H9 (cell line): Measurements from ENCODE around the gene OSBPL8. TPM values are rescaled to one million over a fixed set of nuclear protein-coding genes. Genes with fewer than 3 reads are reported as not detected.

Experiments used
- DNase-seq: peaks from one replicate; pipeline ENCODE4 v3.0.0-alpha.2; 2017
- H2AFZ ChIP-seq: one replicate; pipeline ENCODE4 v1.6.1; 2013; ENCODE audit warnings: mild to moderate bottlenecking, low read length, control low read depth, moderate library complexity
- H2AK5ac ChIP-seq: 2 replicates; pipeline ENCODE4 v1.6.1; 2013; ENCODE audit warnings: low read length, control low read depth, mixed read lengths; ENCODE audit not compliant: insufficient read length
- H2BK120ac ChIP-seq: one replicate; pipeline ENCODE4 v1.6.1; 2013; ENCODE audit warnings: low read depth, mild to moderate bottlenecking, low read length, control low read depth, inconsistent platforms; ENCODE audit not compliant: poor library complexity, severe bottlenecking
- H2BK12ac ChIP-seq: 2 replicates; pipeline ENCODE4 v1.6.1; 2013; ENCODE audit warnings: low read length, control low read depth, mixed read lengths, low read depth; ENCODE audit not compliant: insufficient read length
- H2BK15ac ChIP-seq: 2 replicates; pipeline ENCODE4 v1.6.1; 2013; ENCODE audit warnings: low read depth, low read length, control low read depth
- H2BK20ac ChIP-seq: one replicate; pipeline ENCODE4 v1.6.1; 2013; ENCODE audit warnings: low read depth, mild to moderate bottlenecking, low read length, control low read depth, inconsistent platforms; ENCODE audit not compliant: poor library complexity, severe bottlenecking
- H2BK5ac ChIP-seq: 2 replicates; pipeline ENCODE4 v1.6.1; 2013; ENCODE audit warnings: low read length, control low read depth, mixed read lengths; ENCODE audit not compliant: insufficient read length
- H3K14ac ChIP-seq: 2 replicates; pipeline ENCODE4 v1.6.1; 2013; ENCODE audit warnings: low read length, control low read depth; ENCODE audit not compliant: insufficient read depth
- H3K18ac ChIP-seq: 2 replicates; pipeline ENCODE4 v1.6.1; 2013; ENCODE audit warnings: low read depth, mild to moderate bottlenecking, mixed read lengths, low read length, control low read depth; ENCODE audit not compliant: insufficient read length
- H3K23ac ChIP-seq: 2 replicates; pipeline ENCODE4 v1.6.1; 2013; ENCODE audit warnings: low read length, control low read depth, mixed read lengths, low read depth; ENCODE audit not compliant: insufficient read length
- H3K23me2 ChIP-seq: 2 replicates; pipeline ENCODE4 v1.6.1; 2013; ENCODE audit warnings: low read depth, mild to moderate bottlenecking, mixed read lengths, low read length, control low read depth; ENCODE audit not compliant: insufficient read length, poor library complexity, severe bottlenecking
- H3K27ac ChIP-seq: 2 replicates; pipeline ENCODE4 v1.5.1; 2013; ENCODE audit warnings: low read length, control low read depth, mixed read lengths, low read depth; ENCODE audit not compliant: insufficient read length
- H3K27me3 ChIP-seq: 2 replicates; pipeline ENCODE4 v1.6.1; 2013; ENCODE audit warnings: low read length, control low read depth, inconsistent platforms; ENCODE audit not compliant: insufficient read depth
- H3K4ac ChIP-seq: 2 replicates; pipeline ENCODE4 v1.6.1; 2013; ENCODE audit warnings: low read depth, mild to moderate bottlenecking, control low read depth, inconsistent platforms, low read length, moderate library complexity
- H3K4me1 ChIP-seq: 2 replicates; pipeline ENCODE4 v1.6.1; 2013; ENCODE audit warnings: low read length, control low read depth, inconsistent platforms; ENCODE audit not compliant: insufficient read depth
- H3K4me2 ChIP-seq: 2 replicates; pipeline ENCODE4 v1.6.1; 2013; ENCODE audit warnings: low read length, control low read depth, mixed read lengths; ENCODE audit not compliant: insufficient read length, insufficient read depth
- H3K56ac ChIP-seq: 2 replicates; pipeline ENCODE4 v1.6.1; 2013; ENCODE audit warnings: low read depth, mild to moderate bottlenecking, mixed read lengths, low read length, control low read depth; ENCODE audit not compliant: insufficient read length
- H3K79me1 ChIP-seq: 2 replicates; pipeline ENCODE4 v1.6.1; 2013; ENCODE audit warnings: low read depth, mild to moderate bottlenecking, moderate library complexity, low read length, control low read depth, inconsistent platforms; ENCODE audit not compliant: insufficient read depth, poor library complexity, severe bottlenecking
- H3K79me2 ChIP-seq: 2 replicates; pipeline ENCODE4 v1.6.1; 2013; ENCODE audit warnings: low read length, control low read depth, inconsistent platforms; ENCODE audit not compliant: insufficient read depth
- H3K9ac ChIP-seq: 2 replicates; pipeline ENCODE4 v1.6.1; 2013; ENCODE audit warnings: low read length, control low read depth, mixed read lengths; ENCODE audit not compliant: insufficient read length; ENCODE audit errors: extremely low read depth
- H3K9me3 ChIP-seq: one replicate; pipeline ENCODE4 v1.6.1; 2013; ENCODE audit warnings: low read depth, low read length, inconsistent platforms; ENCODE audit not compliant: control insufficient read depth
- H3T11ph ChIP-seq: one replicate; pipeline ENCODE4 v1.6.1; 2013; ENCODE audit warnings: mild to moderate bottlenecking, low read length, control low read depth, inconsistent platforms
- H4K20me1 ChIP-seq: one replicate; pipeline ENCODE4 v1.6.1; 2013; ENCODE audit not compliant: control insufficient read depth, insufficient read length, insufficient read depth
- H4K5ac ChIP-seq: 2 replicates; pipeline ENCODE4 v1.6.1; 2013; ENCODE audit warnings: low read depth, mild to moderate bottlenecking, mixed read lengths, low read length, control low read depth; ENCODE audit not compliant: insufficient read length
- H4K8ac ChIP-seq: replicated peaks from 2 replicates; pipeline ENCODE4 v1.6.1; 2013; ENCODE audit warnings: low read length, control low read depth, mixed read lengths, low read depth; ENCODE audit not compliant: insufficient read length
- H4K91ac ChIP-seq: 2 replicates; pipeline ENCODE4 v1.6.1; 2013; ENCODE audit warnings: low read depth, mild to moderate bottlenecking, moderate library complexity, mixed read lengths, low read length, control low read depth; ENCODE audit not compliant: insufficient read length
- H3K27ac Mint-ChIP-seq, 3 experiments: 2 replicates in 2 of 3; 3 replicates in 1 of 3; pipeline ENCODE4 v1.8.0; 2020 to 2021; ENCODE audit warnings: mixed read lengths in 3 of 3, mild to moderate bottlenecking in 1 of 3, moderate library complexity in 1 of 3
- H3K27me3 Mint-ChIP-seq: 2 replicates; pipeline ENCODE4 v1.8.0; 2021; ENCODE audit warnings: low read depth, mild to moderate bottlenecking, moderate library complexity, mixed read lengths
- H3K36me3 Mint-ChIP-seq, 3 experiments: 2 replicates in 2 of 3; 3 replicates in 1 of 3; pipeline ENCODE4 v1.8.0; 2020 to 2021; ENCODE audit warnings: low read depth in 3 of 3, mixed read lengths in 3 of 3; ENCODE audit not compliant: insufficient read depth in 1 of 3
- H3K4me1 Mint-ChIP-seq, 2 experiments: 2 replicates each; pipeline ENCODE4 v1.8.0; 2020; ENCODE audit warnings: mixed read lengths in 2 of 2
- H3K4me3 Mint-ChIP-seq, 2 experiments: 2 replicates in 1 of 2; 3 replicates in 1 of 2; pipeline ENCODE4 v1.8.0; 2020 to 2021; ENCODE audit warnings: mild to moderate bottlenecking in 2 of 2, mixed read lengths in 2 of 2, moderate library complexity in 1 of 2
- H3K9me3 Mint-ChIP-seq, 2 experiments: 2 replicates in 1 of 2; 3 replicates in 1 of 2; pipeline ENCODE4 v1.8.0; 2020; ENCODE audit warnings: mild to moderate bottlenecking in 2 of 2, mixed read lengths in 2 of 2, moderate library complexity in 1 of 2
- WGBS: extraction: QIAGEN DNeasy Blood & Tissue Kit; methylation state at CpG from one replicate; pipeline ENCODE4 v1.1.7; 2013; ENCODE audit warnings: missing lambda C conversion rate, low lambda C conversion rate, mixed read lengths; ENCODE audit not compliant: insufficient read length; ENCODE audit errors: extremely low coverage; 5-methylcytosine and 5-hydroxymethylcytosine counted together
- total RNA-seq: library from RNA; stranded (reverse); gene quantifications from 2 replicates; pipeline ENCODE4 v1.2.1, GENCODE V29; 2021
- TF ChIP-seq, protein P1 (sequence below): fragments of 200-600 bp; sonication (generic); conservative IDR thresholded peaks from 3 replicates; pipeline ENCODE4 v1.8.0; 2021; ENCODE audit warnings: antibody characterized with exemption, mild to moderate bottlenecking

The OSBPL8 gene
- total RNA-seq, 1 experiment from 2014 or later = 61.2 TPM

DNA sequence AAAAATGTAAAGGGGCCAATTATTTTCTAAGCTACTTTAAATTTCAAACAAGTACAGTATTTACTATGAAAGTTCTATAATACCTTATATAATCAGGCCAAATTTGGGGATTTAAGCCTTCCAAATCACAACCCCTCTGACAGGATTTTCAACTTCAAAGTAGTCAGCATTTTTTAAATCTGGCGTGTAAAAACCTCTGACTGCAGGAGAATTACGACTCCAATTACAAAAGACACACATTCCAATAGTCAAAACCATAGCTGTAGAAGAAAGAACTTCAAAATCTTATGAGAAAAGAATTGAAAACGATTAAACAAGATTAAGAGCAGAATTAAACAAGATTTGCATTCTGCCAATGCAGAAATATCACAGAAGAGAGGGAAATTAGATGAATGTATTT is 12.7 kb downstream of the OSBPL8 start:
- Histone ChIP-seq H3T11ph (no peak overlapping the region), H4K20me1 (no peaks in the 10 kb centered on the region), H2BK5ac (no peak overlapping the region), H4K8ac (no peak overlapping the region), H2BK120ac (no peak overlapping the region), H3K4ac (no peak overlapping the region), H2AK5ac (no peak overlapping the region), H4K91ac (no peak overlapping the region), H2AFZ (no peak overlapping the region), H4K5ac (no peak overlapping the region), H2BK15ac (no peak overlapping the region), H3K79me2 (peaks cover 10% of the 10 kb centered on the region; the same call in 1 of the 2 replicates), H3K4me1 (peaks cover 4% of the 10 kb centered on the region; the same call in 1 of the 2 replicates), H3K18ac (no peak overlapping the region), H2BK12ac (no peak overlapping the region), H3K9me3 (no peaks in the 10 kb centered on the region), H3K79me1 (no peaks in the 10 kb centered on the region), H3K23ac (no peak overlapping the region), H3K27ac (no peak overlapping the region), H2BK20ac (no peak overlapping the region), H3K4me2 (no peak overlapping the region), H3K27me3 (no peaks in the 10 kb centered on the region), H3K56ac (no peak overlapping the region), H3K9ac (no peak overlapping the region), H3K14ac (no peak overlapping the region), H3K23me2 (no peaks in the 10 kb centered on the region)
- Mint-ChIP-seq H3K36me3 (no peaks in the 10 kb centered on the region), H3K9me3 (no peaks in the 10 kb centered on the region), H3K4me1 (peaks cover 50 to 70% of the 10 kb centered on the region in 2 experiments), H3K4me3 (no peak overlapping the region), H3K27me3 (no peaks in the 10 kb centered on the region), H3K27ac (peak overlapping the region in 2 of 3 experiments; percentile 5 to 93; a peak in 3 of 7 replicates)
- no peak for DNase-seq
- WGBS = no CpG with 5 or more reads among the region's 3 CpGs
- TF ChIP-seq, protein P1, sequence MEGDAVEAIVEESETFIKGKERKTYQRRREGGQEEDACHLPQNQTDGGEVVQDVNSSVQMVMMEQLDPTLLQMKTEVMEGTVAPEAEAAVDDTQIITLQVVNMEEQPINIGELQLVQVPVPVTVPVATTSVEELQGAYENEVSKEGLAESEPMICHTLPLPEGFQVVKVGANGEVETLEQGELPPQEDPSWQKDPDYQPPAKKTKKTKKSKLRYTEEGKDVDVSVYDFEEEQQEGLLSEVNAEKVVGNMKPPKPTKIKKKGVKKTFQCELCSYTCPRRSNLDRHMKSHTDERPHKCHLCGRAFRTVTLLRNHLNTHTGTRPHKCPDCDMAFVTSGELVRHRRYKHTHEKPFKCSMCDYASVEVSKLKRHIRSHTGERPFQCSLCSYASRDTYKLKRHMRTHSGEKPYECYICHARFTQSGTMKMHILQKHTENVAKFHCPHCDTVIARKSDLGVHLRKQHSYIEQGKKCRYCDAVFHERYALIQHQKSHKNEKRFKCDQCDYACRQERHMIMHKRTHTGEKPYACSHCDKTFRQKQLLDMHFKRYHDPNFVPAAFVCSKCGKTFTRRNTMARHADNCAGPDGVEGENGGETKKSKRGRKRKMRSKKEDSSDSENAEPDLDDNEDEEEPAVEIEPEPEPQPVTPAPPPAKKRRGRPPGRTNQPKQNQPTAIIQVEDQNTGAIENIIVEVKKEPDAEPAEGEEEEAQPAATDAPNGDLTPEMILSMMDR = no peak
